Activated T-cell treated with anti-CD3 and anti-CD28 coated beads, Interleukin-2, amount 50 U/mL, for 4 hours (primary cell): ENCODE measurements around the gene CAPN2. TPM values are rescaled to one million over a fixed set of nuclear protein-coding genes. Genes with fewer than 3 reads are reported as not detected.
"Not testable (repeated sequence)": the region's sequence is repeated elsewhere in the genome, so short reads cannot be mapped to it uniquely, and the experiment has no call there.

Source experiments
- ATAC-seq, 2 donors: fragments of 200-7000 bp; cut with Tn5 transposase; one replicate each; pipeline ENCODE4 v1.10.0; 2021
- DNase-seq: peaks from one replicate; pipeline ENCODE4 v3.0.0-alpha.2; 2020
- H3K27me3 Mint-ChIP-seq: one replicate; pipeline ENCODE4 v1.8.0; 2021; ENCODE audit warnings: low read depth, mixed read lengths
- H3K36me3 Mint-ChIP-seq: one replicate; pipeline ENCODE4 v1.8.0; 2022; ENCODE audit warnings: mixed read lengths; ENCODE audit not compliant: insufficient read depth
- H3K4me1 Mint-ChIP-seq: one replicate; pipeline ENCODE4 v1.8.0; 2021; ENCODE audit warnings: low read depth, mixed read lengths
- H3K4me3 Mint-ChIP-seq: one replicate; pipeline ENCODE4 v1.8.0; 2021; ENCODE audit warnings: mild to moderate bottlenecking, moderate library complexity, mixed read lengths
- H3K9me3 Mint-ChIP-seq: one replicate; pipeline ENCODE4 v1.8.0; 2021; ENCODE audit warnings: mixed read lengths
- total RNA-seq, 3 donors: library from RNA; stranded (reverse); gene quantifications; one replicate each; pipeline ENCODE4 v1.2.1, GENCODE V29; 2021

The CAPN2 gene
- total RNA-seq, 3 donors from 2014 or later, result 19.0 to 25.1 (median 19.2) TPM

GRCh38 chr1:223732993-223733798 is 20.9 kb downstream of the CAPN2 start:
- Mint-ChIP-seq H3K4me3 (no peak overlapping the region), H3K36me3 (peaks cover 15% of the 10 kb centered on the region), H3K27me3 (no peaks in the 10 kb centered on the region), H3K4me1 (peaks cover 41% of the 10 kb centered on the region), H3K9me3 (no peaks in the 10 kb centered on the region)
- ATAC-seq (no peak), DNase-seq (no peak)

GRCh38 chr1:223733898-223734852 is 21.8 kb downstream of the CAPN2 start:
- Mint-ChIP-seq H3K4me3 (no peak overlapping the region), H3K4me1 (peaks cover 31% of the 10 kb centered on the region), H3K36me3 (peaks cover 17% of the 10 kb centered on the region), H3K27me3 (no peaks in the 10 kb centered on the region), H3K9me3 (no peaks in the 10 kb centered on the region)
- DNase-seq (no peak), ATAC-seq (no peak)

GRCh38 chr1:223736638-223737037 is 24.3 kb downstream of the CAPN2 start:
- peaks cover 15% of the 10 kb centered on the region for H3K4me1 Mint-ChIP-seq
- not testable (repeated sequence) for H3K36me3 Mint-ChIP-seq, H3K4me3 Mint-ChIP-seq, ATAC-seq, DNase-seq, H3K9me3 Mint-ChIP-seq, H3K27me3 Mint-ChIP-seq

DNA sequence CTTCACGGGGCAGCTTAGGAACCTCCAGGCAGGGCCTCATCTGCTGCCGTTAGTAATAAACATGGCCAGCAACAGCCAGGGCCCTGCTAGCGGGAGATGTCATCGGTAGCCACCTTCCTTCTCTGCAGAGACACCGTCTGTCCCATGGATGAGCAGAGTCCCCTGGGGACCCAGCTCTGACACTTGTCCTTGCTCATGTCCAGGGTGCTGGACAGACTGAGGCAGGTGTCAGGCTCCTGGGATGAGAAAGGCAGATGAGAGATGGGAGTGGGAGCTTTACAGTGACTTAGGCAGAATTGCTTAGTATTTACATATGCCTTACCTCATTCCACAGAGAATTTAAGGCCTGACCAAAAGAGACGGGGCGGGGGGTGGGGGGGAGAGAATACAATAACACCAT is 25.0 kb downstream of the CAPN2 start:
- Mint-ChIP-seq H3K4me1 (peaks cover 12% of the 10 kb centered on the region), H3K36me3 (peaks cover 8% of the 10 kb centered on the region), H3K27me3 (no peaks in the 10 kb centered on the region), H3K9me3 (no peaks in the 10 kb centered on the region), H3K4me3 (no peak overlapping the region)
- ATAC-seq (no peak), DNase-seq (no peak)

GRCh38 chr1:223738465-223739365 is 26.4 kb downstream of the CAPN2 start:
- peaks cover 8% of the 10 kb centered on the region for H3K36me3 Mint-ChIP-seq
- H3K4me3 Mint-ChIP-seq, result no peak overlapping the region
- ATAC-seq (no peak), DNase-seq (no peak)
- H3K4me1 Mint-ChIP-seq, result peaks cover 8% of the 10 kb centered on the region
- H3K27me3 Mint-ChIP-seq, result no peaks in the 10 kb centered on the region
- no peaks in the 10 kb centered on the region for H3K9me3 Mint-ChIP-seq

GRCh38 chr1:223739366-223740037 is 27.2 kb downstream of the CAPN2 start:
- H3K4me3 Mint-ChIP-seq, result no peak overlapping the region
- no peaks in the 10 kb centered on the region for H3K9me3 Mint-ChIP-seq
- no peaks in the 10 kb centered on the region for H3K27me3 Mint-ChIP-seq
- peaks cover 5% of the 10 kb centered on the region for H3K4me1 Mint-ChIP-seq
- H3K36me3 Mint-ChIP-seq, result peaks cover 8% of the 10 kb centered on the region
- DNase-seq (no peak), ATAC-seq (no peak)

DNA sequence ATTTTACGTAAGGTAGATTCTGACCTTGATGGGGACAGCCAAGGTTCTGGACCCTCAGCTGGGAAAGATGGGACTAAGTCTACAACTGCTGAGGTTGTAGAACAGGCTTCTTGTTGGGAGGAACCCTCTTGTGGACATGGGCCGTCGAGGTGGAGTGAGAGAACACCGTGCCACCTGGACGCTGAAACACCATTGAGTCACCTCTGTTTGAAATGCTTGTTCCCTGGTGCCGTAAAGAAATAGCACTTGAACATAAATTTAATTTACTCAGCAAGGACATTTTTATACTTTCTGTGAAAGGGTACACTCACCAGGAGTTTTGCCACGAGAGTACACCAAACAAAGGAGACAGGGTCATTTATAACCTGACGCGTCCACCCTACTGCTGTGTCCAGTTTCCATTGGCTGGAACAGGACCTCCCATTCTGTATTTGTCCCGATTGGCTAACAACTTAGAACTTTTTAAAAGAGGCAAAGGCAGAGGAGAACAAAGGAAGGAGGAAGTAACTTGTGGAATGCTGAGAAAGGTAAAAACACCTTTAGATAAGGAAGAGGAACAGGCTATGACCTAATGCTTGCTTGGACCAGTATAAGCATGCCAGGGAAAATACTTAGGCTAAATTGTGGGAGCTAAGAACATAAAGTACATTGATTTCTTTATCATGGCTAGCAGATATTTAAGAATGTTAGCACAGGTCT is 27.8 kb downstream of the CAPN2 start:
- H3K36me3 Mint-ChIP-seq, H3K4me3 Mint-ChIP-seq, DNase-seq: not testable (repeated sequence)

DNA sequence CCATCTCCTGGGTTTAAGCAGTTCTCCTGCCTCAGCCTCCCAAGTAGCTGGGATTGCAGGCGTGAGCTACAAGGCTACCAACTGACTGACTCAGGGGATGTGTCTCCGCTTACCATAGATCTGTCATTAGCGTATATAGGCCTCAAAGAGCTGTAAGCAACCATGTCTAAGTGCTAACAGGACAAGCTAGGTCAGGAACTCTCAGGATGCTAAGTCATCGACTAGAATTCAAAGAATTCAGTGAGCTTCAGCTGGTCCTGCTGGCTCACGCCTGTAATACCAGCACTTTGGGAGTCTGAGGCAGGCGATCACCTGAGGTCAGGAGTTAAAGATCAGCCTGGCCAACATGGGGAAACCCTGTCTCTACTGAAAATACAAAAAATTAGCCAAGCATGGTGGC is 29.5 kb downstream of the CAPN2 start:
- ATAC-seq (no peak), DNase-seq (no peak)
- H3K27me3 Mint-ChIP-seq, result no peaks in the 10 kb centered on the region
- H3K9me3 Mint-ChIP-seq, result no peaks in the 10 kb centered on the region
- no peaks in the 10 kb centered on the region for H3K4me1 Mint-ChIP-seq
- peaks cover 8% of the 10 kb centered on the region for H3K36me3 Mint-ChIP-seq
- H3K4me3 Mint-ChIP-seq, result no peak overlapping the region

More for the DNA sequence above, 27.8 kb downstream of the CAPN2 start:
- not testable (repeated sequence) for H3K9me3 Mint-ChIP-seq, ATAC-seq, H3K4me1 Mint-ChIP-seq, H3K27me3 Mint-ChIP-seq

DNA sequence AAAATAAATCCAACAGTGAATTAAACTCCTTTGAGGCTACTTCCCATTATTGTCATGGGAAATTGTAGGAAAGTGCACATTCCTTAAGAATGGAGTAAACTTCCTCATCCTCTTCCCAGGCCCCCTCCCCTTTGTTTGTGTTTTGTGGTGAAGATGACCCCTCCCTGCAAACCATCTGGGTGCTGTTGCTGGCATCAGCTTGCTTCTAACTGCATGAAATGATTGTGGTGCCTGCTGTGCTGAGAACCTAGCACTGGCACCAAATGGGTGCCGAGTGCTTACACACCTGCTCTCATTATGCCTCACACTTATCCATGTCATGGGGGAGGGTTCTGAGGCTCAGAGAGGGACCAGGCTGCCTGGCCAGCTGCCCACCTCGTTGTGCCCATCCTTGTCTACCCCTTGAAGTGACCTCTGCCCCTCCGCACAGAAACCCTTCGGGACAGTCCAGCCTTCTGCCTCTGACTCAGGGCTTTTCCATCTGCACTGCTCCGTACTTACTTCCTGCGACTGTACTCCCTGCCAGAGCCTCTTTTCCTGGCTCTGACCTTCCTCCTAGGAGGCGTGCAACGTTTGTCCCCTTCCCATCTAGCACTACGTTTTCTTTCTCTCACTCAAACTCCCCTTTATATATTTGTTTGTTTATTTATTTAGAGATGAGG is 30.6 kb downstream of the CAPN2 start:
- DNase-seq, result no peak
- ATAC-seq, result no peak
- no peak overlapping the region for H3K4me3 Mint-ChIP-seq

GRCh38 chr1:223745731-223746130 is 33.4 kb downstream of the CAPN2 start:
- Mint-ChIP-seq H3K36me3 (peaks cover 9% of the 10 kb centered on the region), H3K9me3 (no peaks in the 10 kb centered on the region), H3K4me3 (no peak overlapping the region), H3K4me1 (peaks cover 18% of the 10 kb centered on the region), H3K27me3 (no peaks in the 10 kb centered on the region)
- no peak for DNase-seq
- ATAC-seq, result no peak

More for the DNA sequence above, 30.6 kb downstream of the CAPN2 start:
- Mint-ChIP-seq H3K9me3 (no peaks in the 10 kb centered on the region), H3K27me3 (no peaks in the 10 kb centered on the region), H3K4me1 (peaks cover 7% of the 10 kb centered on the region), H3K36me3 (peaks cover 13% of the 10 kb centered on the region)

- Mint-ChIP-seq H3K9me3 (no peaks in the 10 kb centered on the region), H3K36me3 (peaks cover 19% of the 10 kb centered on the region), H3K27me3 (no peaks in the 10 kb centered on the region), H3K4me3 (no peak overlapping the region), H3K4me1 (peaks cover 18% of the 10 kb centered on the region)
- ATAC-seq (peak in 1 of 2 donors; percentile 24), DNase-seq (no peak)
Measured at GRCh38 chr1:223747838-223748335, 35.5 kb downstream of the CAPN2 start.

GRCh38 chr1:223748405-223748772 is 36.0 kb downstream of the CAPN2 start:
- H3K4me1 Mint-ChIP-seq, result peaks cover 18% of the 10 kb centered on the region
- H3K27me3 Mint-ChIP-seq, result no peaks in the 10 kb centered on the region
- ATAC-seq (peak; percentile 38 to 47), DNase-seq (no peak)
- peaks cover 24% of the 10 kb centered on the region for H3K36me3 Mint-ChIP-seq
- no peaks in the 10 kb centered on the region for H3K9me3 Mint-ChIP-seq
- H3K4me3 Mint-ChIP-seq, result peak overlapping the region; percentile 71
